ENCODE results near the gene SFRP2.
A peak's percentile ranks its signal among the peaks of the same experiment; 100 is the strongest.

Gene SFRP2

DNA sequence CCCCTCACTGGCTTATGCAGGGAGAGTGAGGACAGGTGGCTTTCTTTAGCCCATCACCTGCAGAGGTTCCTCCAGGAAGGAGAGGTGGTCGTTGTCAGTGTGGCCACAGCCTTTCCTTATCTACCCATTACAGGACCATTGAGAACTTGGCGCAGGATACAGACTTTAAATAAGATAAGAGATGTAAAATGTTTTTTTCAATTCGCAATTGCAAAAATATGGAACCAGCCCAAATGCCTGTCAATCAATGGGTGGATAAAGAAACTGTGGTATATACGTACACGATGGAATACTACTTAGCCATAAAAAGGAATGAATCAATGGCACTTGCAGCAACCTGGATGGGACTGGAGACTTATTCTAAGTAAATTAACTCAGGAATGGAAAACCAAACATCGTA lies 22.1 kb downstream of the SFRP2 start:
- DNase-seq = no peak

DNA sequence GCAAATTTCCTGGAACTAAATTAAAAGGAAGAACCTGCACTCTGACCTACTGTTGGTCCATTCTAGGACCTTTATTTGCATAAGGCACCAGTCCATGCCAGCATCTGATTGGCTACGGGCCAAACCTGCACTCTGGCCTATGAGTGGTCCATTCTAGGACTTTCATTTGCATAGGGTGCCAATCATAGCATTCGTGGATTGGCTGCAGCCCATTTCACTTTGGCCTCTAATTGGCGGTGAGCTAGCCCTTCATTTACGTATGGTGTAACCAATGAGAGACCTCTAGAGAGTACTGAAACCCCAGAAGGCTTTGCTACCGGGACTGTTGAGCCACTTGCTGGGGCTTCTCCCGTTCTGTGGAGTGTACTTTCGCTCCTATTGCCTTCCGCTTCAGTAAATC lies 23.0 kb downstream of the SFRP2 start:
- no peak for DNase-seq

DNA sequence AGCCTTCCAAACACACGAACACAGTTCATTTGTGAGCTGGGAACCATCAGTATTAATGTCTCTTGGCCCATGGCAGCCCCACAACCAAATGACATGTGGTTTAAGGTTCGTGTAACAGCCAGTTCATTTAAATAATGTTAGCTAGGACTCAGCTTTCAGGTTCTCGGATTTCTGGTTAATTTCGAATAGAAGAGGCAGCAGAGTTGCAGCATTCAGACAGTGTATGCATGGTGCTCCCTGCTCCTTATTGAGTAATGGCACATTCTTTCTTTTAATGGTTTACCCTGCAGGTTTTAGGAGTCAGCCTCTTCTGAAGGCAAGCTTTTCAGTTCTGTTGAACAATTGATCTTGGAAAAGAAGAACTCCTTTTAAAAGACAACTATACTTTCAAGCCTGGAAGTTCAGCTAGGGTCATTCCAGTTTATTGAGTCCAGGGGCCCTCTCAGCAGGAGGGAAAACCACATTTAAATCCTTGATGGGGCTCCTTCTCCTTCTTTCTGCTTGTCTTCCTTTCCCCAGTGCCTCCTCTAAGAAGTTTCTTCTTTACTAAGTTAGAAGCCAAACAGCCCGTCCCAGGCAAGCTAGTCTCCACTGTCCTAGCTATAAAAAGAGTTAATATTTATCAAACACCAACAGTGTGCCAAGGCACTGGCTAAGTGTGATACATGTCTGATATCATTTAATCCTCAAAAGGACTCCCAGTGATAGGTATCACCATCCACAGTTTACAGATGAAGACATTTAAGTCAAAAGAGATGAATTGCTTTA lies 24.1 kb downstream of the SFRP2 start:
- DNase-seq = no peak

DNA sequence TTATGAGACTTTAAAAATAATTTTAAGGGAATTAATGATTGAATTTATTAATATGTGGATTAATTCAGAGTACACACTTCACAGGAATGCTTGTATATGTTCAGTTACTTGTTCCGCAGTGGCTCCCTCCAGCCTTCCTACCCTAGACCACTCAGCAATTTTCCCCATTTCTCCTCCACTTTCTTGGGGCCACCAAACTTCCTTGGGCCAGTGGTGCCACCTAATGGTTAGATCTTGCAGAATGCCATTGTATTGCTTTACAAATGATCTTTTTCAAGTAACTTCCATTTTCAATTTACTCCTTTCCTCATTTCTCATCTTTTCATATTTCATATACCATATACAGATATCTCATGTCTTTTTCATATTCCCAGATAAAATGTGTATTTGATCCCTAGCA lies 25.5 kb downstream of the SFRP2 start:
- peak; percentile 41 for DNase-seq

DNA sequence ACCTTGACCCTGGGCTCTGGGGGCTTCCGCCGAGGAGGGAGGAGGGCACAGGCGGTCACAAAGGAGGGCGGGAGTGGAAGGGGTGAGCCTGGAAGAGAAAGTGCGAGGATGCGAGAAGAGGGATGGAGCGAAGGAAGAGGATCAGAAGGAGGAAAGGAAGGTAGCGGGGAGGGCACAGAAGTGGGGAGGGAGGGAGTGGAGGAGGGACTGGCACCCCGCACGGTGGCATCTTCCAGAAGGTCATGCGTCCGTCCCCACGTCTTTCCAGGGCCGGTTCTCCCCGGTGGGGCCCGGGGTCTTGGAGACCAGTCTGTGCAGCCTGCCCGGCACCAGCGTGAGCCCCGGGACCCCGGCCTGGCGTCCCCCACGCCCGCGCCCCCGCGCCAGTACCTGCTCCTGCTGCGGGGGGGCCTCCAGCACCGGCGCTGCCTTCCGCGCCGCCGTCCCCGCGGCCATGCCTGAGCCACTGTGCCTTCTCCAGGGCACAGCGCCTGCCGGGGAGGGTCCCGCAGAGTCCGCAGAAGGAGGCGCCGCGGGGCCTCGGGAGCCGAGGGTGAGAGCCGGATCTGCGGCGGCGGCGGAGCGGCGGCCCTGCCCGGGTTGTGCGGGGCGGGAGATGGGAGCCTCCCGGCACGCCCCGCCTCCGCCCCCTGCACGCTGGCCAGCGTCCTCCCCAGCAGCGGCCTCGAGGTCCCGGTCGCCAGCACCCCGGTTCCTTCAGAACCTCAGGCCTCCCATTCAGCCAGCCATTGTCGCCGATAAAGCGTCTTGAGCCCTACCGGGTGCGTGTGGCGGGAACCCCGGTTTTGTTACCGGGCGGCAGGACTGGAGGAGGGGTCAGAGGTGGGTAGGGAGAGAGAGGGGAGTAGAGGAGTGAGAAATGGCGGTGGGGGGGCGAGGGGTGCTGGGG lies 29.2 kb downstream of the SFRP2 start, which contains the start of gene RNF175:
TSS of gene RNF175 (minus strand) at position 618 of the 910 bp plus-strand sequence. CDS start at position 456, 162 bp downstream.
- peak; percentile 21 for DNase-seq

DNA sequence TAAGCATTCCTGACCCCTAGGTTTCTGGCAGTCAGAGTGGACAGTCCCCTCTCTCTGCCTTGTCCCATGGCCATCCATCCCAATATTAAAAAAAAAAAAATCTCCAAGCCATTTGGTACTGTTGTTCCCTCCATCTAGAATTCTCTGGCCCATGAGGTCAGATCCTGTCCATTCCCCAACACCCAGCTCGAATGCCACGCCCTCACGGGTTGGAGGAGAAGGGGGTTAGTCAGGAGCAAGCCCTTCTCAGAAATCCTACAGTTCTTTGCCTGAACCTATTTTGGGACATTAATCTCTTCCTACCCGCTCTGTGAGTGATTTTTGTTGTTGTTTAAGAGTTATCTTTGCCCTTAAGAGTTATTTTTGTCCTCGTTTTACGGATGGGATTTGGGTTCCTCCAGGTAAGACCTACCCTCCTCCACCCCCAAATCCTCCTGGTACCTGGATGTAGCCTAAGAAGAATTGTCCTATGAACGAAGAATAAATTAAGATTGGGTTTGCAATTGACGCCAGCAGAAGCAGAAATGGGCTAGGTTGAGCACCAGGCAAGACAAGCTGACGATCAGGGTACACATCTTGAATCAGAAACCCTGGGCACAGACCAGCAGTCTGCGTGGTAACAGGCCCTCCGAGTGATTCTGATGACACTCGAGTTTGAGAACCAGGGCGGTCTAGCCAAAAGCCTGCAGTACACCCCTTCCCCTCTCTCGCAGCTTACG lies 30.0 kb downstream of the SFRP2 start:
- no peak for DNase-seq

DNA sequence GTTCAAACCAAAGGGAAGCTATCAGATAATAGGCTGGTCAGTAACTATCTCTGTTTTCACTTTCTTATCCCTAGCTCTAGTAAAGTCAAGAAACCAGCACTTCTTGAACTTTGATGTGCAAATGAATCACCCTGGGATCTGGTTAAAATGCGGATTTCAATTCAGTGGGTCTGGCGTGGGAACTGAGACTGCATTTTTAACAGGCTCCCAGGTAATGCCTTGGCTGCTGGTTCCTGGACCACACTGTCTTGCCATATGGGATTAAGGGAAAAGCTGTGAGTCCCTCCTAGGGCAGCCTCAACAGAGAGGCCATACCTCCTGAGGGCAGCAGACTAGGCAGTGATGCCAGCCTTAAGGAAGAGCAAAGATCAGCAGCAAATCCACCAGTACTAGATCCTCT lies 30.7 kb downstream of the SFRP2 start:
- no peak for DNase-seq

DNA sequence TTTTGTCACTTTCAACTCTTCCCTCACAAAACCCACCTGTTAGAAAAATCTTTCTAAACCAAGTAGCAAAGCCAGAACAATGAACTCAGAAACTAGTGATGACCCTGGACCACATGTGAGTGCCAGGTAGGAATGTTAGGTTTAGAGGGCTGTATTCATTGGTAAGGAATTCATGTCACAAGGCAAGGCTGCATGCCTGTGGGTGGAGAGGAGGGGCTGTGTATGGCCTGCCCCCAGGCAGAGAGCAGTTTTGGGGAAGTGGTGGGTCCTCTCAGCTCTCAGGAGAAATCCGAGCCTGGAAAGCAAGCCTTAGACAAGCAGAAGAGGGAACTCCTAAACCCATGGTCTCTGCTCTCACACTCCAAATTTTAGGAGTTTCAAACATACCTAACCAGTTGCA lies 31.5 kb downstream of the SFRP2 start:
- DNase-seq = peak; percentile 59

DNA sequence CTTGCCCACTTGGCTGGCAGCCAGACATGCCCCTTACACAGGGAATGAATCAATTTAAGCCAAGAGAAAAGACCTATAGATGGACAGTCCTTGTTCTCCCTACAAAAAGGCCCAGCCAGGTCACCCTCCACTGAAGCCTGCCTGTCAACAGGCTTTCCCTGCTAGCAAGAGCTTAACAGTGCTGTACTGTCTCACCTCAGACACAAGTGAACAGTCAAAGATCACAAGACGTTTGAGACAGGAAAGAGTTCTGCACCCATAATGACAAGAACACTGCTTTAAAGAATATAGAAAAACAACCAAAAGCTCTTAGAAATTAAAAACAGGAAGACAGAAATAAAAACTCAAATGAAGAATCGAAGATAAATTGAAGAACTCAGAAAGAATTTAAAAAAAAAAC lies 33.7 kb downstream of the SFRP2 start:
- no peak for DNase-seq

DNA sequence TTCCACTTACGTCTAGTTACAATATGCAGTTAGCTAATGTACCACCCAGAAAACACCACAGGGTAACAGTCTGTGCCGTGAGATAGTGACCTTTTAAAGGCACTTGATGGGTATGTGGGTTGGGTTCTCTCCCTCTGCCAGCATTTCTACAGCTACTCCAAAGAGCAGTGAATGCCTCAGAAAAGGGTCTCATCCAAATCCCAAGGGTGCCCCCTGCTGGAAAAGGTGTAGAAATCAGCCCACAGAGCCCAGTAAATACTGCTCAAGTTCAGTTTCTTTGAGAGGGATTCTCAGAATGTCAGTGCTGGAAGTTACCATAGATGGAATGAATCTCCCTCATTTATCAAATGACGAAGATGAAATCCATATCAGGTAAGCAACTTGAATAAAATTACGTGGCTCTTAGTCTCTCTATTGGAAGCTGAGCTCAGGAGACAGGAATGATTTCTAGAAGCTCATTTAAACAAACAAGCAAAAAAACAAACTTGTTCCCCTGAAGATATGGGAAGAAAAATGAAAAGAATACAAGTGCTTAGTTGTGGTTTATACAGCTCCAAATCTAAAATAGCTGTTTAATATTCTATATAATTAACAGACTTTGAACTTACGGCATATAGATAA lies 38.6 kb downstream of the SFRP2 start:
- peak; percentile 92 for DNase-seq

DNA sequence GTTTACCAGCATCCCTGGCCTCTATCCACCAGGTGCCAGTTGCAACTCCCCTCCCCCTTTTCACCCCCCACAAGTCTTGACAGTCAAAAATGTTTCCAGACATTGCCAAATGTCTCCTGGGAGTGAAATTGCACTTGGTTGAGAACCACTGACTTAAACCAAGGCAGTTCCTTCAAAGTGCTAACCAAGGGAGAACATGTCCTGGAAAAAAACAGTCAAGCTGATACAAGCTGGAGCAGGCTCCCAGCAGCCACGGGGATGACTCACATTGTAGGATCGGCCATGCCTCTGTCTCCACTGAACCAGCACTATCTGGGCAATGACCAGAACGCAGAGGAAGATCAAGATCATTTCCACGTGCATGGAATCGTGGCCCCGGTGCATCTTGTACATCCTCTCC lies 40.5 kb downstream of the SFRP2 start:
- peak; percentile 72 for DNase-seq

DNA sequence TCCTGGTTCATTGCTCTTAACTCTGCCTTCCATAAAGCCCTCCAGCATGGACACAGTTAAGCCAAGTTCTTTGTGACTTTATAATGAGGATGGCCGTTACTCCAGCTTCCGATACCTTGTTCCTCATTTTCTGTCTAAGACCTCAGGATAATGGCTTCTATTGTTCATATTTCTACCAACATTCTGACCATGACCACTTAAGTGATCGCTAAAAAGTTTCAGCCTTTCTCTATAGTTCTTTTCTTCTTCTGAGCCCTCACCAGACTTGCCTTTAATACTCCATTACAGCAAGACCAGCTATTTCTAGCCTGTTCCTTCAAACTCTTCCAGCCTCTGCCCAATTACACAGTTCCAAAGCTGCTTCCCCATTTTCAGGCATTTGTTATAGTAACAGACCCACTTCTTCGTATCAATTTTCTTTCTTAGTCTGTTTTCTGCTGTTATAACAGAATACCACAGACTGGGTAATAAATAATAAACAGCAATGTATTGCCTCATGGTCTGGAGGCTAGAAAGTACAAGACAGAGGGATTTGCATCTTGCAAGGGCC lies 41.4 kb downstream of the SFRP2 start:
- DNase-seq = no peak

DNA sequence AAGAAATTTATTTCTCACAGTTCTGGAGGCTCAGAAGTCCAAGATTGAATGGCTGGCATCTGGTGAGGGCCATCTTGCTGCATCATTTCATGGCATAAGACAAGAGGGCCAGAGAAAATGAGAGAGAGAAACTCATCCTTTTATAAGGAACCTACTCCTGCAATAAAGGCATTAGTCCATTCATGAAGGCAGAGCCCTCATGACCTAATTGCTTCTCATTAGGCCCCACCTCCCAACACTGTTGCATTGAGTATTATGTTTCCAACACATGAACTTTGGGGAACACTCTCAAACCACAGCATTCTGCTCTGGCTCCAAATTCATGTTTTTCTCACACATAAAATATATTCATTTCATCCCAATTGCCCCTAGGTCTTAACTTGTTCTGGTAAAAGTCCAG lies 43.2 kb downstream of the SFRP2 start:
- no peak for DNase-seq

DNA sequence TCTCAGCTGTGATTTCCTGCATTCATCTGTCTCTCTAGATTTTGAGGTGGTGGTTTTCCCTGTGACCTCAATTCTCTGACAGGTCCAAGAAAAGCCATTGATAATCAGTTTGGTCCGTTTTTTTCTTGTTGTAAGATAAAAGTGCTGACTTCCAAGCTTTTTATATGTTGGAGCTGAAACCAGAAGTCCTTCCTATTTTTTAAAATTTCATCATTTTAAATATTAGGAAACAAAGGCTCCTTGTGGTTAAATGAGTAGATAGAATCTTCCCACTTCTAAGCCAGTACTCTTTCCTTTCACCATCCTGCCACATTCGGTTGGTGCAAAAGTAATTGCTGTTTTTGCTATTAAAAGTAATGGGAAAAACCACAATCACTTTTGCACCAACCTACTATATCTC lies 47.3 kb downstream of the SFRP2 start:
- DNase-seq = peak; percentile 64

DNA sequence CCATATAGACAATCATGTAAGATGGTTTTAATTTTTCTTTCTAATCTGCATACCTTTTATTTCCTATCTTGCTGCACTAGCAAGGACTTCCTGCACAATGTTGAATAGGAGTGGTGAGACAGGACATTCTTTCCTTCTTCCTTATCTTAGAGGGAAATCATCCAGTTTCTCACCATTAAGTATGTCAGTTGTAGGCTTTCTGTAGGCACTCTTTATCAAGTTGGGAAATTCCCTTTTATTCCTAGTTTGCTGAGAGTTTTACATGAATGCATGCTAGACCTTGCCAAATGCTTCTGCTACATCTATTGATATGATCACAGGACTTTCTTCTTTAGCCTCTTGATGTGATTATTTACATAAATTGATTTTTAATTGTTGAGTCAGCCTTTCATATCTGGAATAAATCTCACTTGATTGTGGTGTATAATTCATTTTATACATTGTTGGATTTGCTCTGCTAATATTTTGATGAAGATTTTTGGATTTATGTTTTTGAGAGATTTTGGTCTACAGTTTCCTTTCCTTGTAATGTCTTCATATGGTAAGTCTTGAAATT lies 52.9 kb downstream of the SFRP2 start:
- DNase-seq = no peak

DNA sequence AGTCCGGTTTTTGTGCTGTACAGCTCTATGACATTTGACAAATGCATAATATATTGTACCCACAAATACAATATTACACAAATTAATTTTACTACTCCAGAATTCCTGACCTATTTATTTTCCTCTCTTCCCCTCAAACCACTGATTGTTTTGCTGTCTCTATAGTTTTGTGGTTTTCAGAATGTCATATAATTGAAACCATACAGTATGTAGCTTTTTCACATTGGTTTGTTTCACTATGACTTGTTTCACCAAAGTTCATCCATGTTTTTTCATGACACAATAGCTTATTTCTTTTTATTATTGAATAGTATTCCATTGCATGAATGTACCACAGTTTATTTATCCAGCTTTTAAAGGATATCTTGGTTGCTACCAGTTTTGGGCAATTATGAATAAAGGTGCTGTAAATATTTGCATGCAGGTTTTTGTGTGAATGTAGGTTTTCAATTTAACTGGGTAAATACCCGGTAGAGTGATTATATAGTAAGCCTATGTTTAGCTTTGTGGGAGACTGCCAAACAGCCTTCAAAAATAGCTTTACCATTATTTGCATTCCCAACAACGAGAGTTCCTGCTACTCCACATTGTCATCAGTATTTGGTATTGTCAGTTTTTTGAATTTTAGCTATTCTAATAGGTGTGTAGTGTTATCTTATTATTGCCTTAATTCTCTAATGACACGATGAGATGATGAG lies 55.0 kb downstream of the SFRP2 start:
- no peak for DNase-seq

DNA sequence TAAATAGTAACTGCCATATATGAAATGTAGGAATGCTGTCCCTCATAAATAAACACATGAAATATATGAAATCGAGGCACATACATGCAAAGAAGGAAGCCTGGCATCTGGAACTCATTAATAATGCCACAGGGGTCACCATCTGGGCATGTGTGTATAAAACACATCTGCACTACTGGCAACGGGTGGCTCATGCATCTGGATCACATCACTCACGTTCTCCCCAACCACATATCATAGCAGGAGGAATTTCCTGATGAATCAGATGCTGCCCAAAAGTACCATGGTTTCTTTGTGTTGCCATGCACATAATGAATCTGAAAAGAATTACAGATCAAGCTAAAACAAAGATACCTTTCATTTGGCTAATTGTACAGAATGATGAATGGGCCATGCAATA lies 57.6 kb downstream of the SFRP2 start:
- DNase-seq = peak; percentile 80

Data from suppressor macrophage treated with lipopolysaccharide for 4 hours (primary cell).